Ureter (tissue), 1 donor: ENCODE results near the gene DNAJA2. TPM values are rescaled to one million over a fixed set of nuclear protein-coding genes. Genes with fewer than 3 reads are reported as not detected.

Experiments
- total RNA-seq: library from RNA; stranded (reverse); gene quantifications from one replicate; pipeline ENCODE4 v1.2.4, GENCODE V29; 2023
- donor health status: DM: yes; HTN: yes; CAD: no.

DNAJA2 gene
- total RNA-seq, 1 donor from 2014 or later: 51.5 TPM

Other genes with a start within 250 kb of the DNAJA2 start
- 0.44 TPM for gene MYLK3, start 225.3 kb downstream of the DNAJA2 start, total RNA-seq
- 9.4 TPM for gene C16orf87, start 142.5 kb downstream of the DNAJA2 start, total RNA-seq
- gene GPT2, start 89.3 kb downstream of the DNAJA2 start, total RNA-seq: 34.2 TPM
- gene NETO2, start 170.3 kb upstream of the DNAJA2 start, total RNA-seq: 5.3 TPM